Gastroesophageal sphincter (tissue), 3 donors: ENCODE results near the gene RFT1.

ENCODE experiments used
- EP300 ChIP-seq: sonication (generic); formaldehyde crosslinking; IDR thresholded peaks from one replicate; pipeline ENCODE4 v1.6.1; 2017; ENCODE audit warnings: antibody characterized with exemption, mild to moderate bottlenecking
- TF ChIP-seq, protein P1 (sequence below), 4 experiments: fragments of 200-600 bp in 2 of 4; fragments of 450-650 bp in 2 of 4; sonication (generic) in 1 of 4; IDR thresholded peaks; one replicate each; pipeline ENCODE4 v1.5.1; 2017 to 2019; ENCODE audit warnings: antibody characterized with exemption in 4 of 4, mild to moderate bottlenecking in 2 of 4, moderate library complexity in 2 of 4

DNA sequence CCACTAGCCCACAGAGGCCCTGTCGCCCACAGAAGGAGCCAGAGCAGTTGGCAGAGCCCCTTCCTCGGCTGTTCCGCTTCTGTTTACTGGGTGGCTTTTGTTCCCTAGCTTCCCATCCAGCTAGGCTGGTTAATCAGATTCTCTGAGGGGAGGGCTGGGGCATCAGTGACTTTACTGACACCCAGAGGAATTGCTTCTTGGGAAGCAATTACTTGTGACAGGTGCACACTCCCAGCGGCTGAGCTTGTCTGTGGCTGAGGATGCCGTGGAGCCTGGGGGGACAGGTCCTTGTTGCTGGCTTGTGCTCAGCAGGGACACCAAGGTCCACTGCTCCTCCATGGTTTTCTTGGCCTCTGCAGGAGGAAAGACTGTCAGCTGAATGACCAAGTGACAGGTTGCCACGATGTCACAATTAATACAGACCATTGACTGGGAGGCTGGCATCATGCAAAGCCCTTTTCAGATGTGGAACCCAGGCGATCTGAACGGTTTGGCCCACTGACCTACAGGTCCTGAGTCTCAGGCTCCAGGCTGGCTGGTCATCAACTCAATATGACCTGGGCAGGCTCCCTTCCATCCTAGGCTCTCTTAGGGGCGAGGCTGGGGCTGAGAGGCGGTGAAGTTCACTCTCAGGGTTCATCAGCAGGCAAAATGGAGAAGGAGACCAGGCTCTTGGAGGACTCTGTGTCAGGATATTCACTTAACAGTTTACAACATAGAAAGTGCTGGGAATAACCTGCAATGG lies 52.6 kb downstream of the RFT1 start:
- TF ChIP-seq EP300, result no peak
- TF ChIP-seq, protein P1, sequence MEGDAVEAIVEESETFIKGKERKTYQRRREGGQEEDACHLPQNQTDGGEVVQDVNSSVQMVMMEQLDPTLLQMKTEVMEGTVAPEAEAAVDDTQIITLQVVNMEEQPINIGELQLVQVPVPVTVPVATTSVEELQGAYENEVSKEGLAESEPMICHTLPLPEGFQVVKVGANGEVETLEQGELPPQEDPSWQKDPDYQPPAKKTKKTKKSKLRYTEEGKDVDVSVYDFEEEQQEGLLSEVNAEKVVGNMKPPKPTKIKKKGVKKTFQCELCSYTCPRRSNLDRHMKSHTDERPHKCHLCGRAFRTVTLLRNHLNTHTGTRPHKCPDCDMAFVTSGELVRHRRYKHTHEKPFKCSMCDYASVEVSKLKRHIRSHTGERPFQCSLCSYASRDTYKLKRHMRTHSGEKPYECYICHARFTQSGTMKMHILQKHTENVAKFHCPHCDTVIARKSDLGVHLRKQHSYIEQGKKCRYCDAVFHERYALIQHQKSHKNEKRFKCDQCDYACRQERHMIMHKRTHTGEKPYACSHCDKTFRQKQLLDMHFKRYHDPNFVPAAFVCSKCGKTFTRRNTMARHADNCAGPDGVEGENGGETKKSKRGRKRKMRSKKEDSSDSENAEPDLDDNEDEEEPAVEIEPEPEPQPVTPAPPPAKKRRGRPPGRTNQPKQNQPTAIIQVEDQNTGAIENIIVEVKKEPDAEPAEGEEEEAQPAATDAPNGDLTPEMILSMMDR (IDR thresholded peaks at IDR 0.05), result no peak
